Colonic mucosa (tissue), 4 donors: ENCODE data around the gene FAM9A. TPM values are rescaled to one million over a fixed set of nuclear protein-coding genes. Genes with fewer than 3 reads are reported as not detected.

Source experiments
- DNase-seq: peaks from one replicate; pipeline ENCODE4 v3.0.0-alpha.2; 2020
- H3K27ac ChIP-seq: fragments of 200-600 bp; one replicate; pipeline ENCODE4 v1.8.0; 2021
- H3K27me3 ChIP-seq: fragments of 200-600 bp; one replicate; pipeline ENCODE4 v1.8.0; 2021
- H3K36me3 ChIP-seq: fragments of 200-600 bp; one replicate; pipeline ENCODE4 v1.8.0; 2021
- H3K4me1 ChIP-seq: fragments of 200-600 bp; one replicate; pipeline ENCODE4 v1.8.0; 2021; ENCODE audit warnings: mild to moderate bottlenecking
- H3K4me3 ChIP-seq: fragments of 200-600 bp; one replicate; pipeline ENCODE4 v1.8.0; 2021
- H3K9ac ChIP-seq, 2 donors: one replicate each; pipeline ENCODE4 v1.7.0; 2013; ENCODE audit warnings: control low read depth in 2 of 2, low read depth in 2 of 2, low read length in 2 of 2
- H3K9me3 ChIP-seq: fragments of 200-600 bp; one replicate; pipeline ENCODE4 v1.8.0; 2021
- CTCF ChIP-seq: fragments of 200-600 bp; IDR thresholded peaks from one replicate; pipeline ENCODE4 v1.8.0; 2022; ENCODE audit warnings: antibody characterized with exemption, mild to moderate bottlenecking
- intact Hi-C: fragments of 100-400 bp; cut with DNase I; formaldehyde crosslinking; loops from one replicate; pipeline ENCODE4 v1.14.1; 2022
- total RNA-seq, 2 donors: library from RNA; stranded (reverse); fragmentation: NEBNext Ultra II Directional in 1 of 2; extraction: Animal tissue kit (Norgen Biotek cat#: 25700) in 1 of 2; gene quantifications; one replicate each; pipeline ENCODE4 v1.2.1, GENCODE V29; 2021
- donor health status: healthy.
- donor health status: DM: no; HTN: no; CAD: no.
- donor health status: DM: no; HTN: no; CAD: no.

The FAM9A gene
- total RNA-seq, 2 donors from 2014 or later = not detected

GRCh38 chrX:8841911-8842310 lies 40.7 kb upstream of the FAM9A start:
- no peaks in the 10 kb centered on the region for H3K36me3 ChIP-seq
- H3K4me1 ChIP-seq = no peaks in the 10 kb centered on the region
- no peaks in the 10 kb centered on the region for H3K9me3 ChIP-seq
- no peak for DNase-seq
- no peak overlapping the region for H3K27ac ChIP-seq
- intact Hi-C loops = no loop called here
- H3K27me3 ChIP-seq = no peaks in the 10 kb centered on the region
- no peak for TF ChIP-seq CTCF
- H3K4me3 ChIP-seq = no peak overlapping the region
- no peak overlapping the region for H3K9ac ChIP-seq

- no peaks in the 10 kb centered on the region for H3K9me3 ChIP-seq
- intact Hi-C loops = no loop called here
Measured at GRCh38 chrX:8834392-8834791, 33.2 kb upstream of the FAM9A start.

GRCh38 chrX:8832582-8833378 lies 31.6 kb upstream of the FAM9A start:
- intact Hi-C loops = no loop called here
- no peaks in the 10 kb centered on the region for H3K9me3 ChIP-seq
- no peak overlapping the region for H3K4me3 ChIP-seq
- no peaks in the 10 kb centered on the region for H3K27me3 ChIP-seq
- TF ChIP-seq CTCF = no peak
- DNase-seq = no peak
- no peaks in the 10 kb centered on the region for H3K4me1 ChIP-seq
- no peak overlapping the region for H3K9ac ChIP-seq
- H3K36me3 ChIP-seq = no peaks in the 10 kb centered on the region
- no peak overlapping the region for H3K27ac ChIP-seq

More at GRCh38 chrX:8834392-8834791, 33.2 kb upstream of the FAM9A start:
- Histone ChIP-seq H3K27ac (no peak overlapping the region), H3K9ac (no peak overlapping the region), H3K27me3 (no peaks in the 10 kb centered on the region), H3K36me3 (no peaks in the 10 kb centered on the region), H3K4me3 (no peak overlapping the region), H3K4me1 (no peaks in the 10 kb centered on the region)
- TF ChIP-seq CTCF = no peak
- no peak for DNase-seq

GRCh38 chrX:8823698-8824097 lies 22.5 kb upstream of the FAM9A start:
- Histone ChIP-seq H3K27ac (no peak overlapping the region), H3K9me3 (no peaks in the 10 kb centered on the region), H3K4me1 (no peaks in the 10 kb centered on the region), H3K4me3 (no peak overlapping the region), H3K9ac (no peak overlapping the region), H3K27me3 (no peaks in the 10 kb centered on the region), H3K36me3 (no peaks in the 10 kb centered on the region)
- intact Hi-C loops = loop anchor here (5.0 kb wide), 1 partner anchor 884 kb away; no protein-coding TSS in a partner anchor
- DNase-seq = no peak
- TF ChIP-seq CTCF = no peak

GRCh38 chrX:8822002-8822401 lies 20.8 kb upstream of the FAM9A start:
- TF ChIP-seq CTCF = no peak
- intact Hi-C loops = loop anchor here (5.0 kb wide), 1 partner anchor 885 kb away; no protein-coding TSS in a partner anchor

More at GRCh38 chrX:8822002-8822401, 20.8 kb upstream of the FAM9A start:
- Histone ChIP-seq H3K9ac (no peak overlapping the region), H3K36me3 (no peaks in the 10 kb centered on the region), H3K9me3 (no peaks in the 10 kb centered on the region), H3K4me1 (no peaks in the 10 kb centered on the region), H3K4me3 (no peak overlapping the region), H3K27ac (no peak overlapping the region), H3K27me3 (no peaks in the 10 kb centered on the region)
- no peak for DNase-seq
